NCI-H2081 treated with DMSO at 0.1 percent for 48 hours (cell line): ENCODE results near the gene CAPZB.

Experiments used
- DNase-seq: peaks from one replicate; lab custom pipeline; 2025; lab: John Stamatoyannopoulos, UW

The CAPZB gene

DNA sequence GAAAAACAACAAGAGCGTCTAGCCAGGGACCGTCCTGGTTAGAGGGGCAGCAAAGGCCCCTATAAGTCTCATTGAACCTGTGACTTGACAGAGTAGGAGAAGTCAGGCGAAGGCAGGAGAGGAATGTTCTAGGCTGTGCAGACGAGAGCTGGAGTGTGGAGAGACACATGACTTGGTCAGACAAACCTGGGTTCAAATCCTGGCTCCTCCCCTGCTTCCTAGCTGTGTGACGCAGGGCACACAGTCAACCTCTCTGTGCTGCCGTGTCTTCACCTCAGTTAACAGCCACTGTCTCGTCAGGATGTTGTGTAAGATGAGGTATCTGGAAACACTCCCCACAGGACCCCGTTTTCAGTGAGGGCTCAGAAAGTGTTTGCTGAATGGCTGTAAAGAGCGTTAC lies 157.6 kb downstream of the CAPZB start:
- no peak for DNase-seq

DNA sequence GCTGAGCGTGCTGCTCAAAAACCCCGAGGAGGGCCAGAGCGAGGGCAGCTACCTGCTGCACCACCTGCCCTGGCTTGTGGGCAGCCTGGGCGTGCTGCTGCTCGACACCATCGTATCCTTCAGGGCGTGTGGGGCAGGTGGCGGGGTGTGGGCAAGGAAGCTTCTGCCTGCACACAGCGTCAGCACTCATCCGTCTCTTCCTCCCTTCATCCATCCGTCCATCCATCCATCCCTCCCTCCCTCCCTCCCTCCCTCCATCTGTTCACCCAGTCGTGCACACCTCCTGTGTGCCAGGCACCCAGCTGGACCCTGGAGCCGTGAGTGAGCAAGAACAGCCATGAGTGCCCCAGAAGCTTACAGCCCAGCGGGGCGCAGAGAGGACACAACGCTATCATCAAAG lies 158.0 kb downstream of the CAPZB start:
- no peak for DNase-seq

DNA sequence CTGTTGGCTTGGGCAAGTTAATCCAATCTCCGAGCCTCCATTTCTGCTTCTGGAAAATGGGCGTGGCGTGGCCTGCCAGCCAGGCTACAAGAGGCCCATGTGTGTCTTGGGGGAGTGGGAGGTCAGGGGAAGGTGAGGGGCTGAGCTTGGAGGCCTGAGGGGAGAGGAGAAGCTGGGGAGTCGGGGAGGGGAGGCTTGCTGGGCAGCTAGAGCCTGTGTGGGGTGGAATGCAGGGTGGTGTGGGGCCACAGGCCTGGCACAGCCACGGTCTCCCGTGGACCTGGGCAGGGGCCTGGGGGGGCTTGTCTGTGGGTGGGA lies 158.6 kb downstream of the CAPZB start:
- no peak for DNase-seq

DNA sequence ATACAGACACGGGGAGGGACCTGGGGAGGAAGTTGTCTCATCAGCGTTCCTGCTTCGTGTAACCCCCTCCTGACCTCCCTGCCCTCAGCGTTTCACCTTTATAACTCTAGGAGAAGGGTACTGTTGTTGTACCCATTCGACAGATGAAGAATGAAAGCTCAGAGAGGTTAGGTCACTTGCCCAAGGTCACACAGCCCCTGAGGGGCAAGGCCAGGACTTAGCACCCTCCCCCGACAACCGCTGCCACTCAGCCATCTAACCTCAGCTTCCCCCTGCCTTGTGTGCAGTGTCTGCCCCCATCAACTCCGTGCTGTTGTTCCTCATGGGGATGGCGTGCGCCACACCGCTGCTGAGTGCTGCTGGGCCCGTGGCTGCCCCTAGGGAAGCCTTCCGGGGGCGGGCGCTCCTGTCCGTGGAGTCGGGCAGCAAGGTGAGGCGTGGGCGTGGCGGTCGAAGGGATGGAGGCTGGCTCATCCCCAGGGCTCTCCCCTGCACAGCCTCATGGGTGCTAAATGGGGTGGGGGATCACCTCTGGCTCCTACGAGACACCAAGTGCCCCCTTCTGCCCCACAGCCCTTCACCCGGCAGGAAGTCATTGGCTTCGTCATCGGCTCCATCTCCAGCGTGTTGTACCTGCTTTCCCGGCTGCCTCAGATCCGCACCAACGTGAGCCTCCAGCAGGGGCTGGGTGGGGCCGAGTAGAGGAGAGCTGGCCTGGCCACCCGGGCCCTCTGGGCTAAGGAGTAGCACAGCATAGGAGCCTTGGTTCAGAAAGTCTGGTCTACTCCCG lies 159.2 kb downstream of the CAPZB start:
- no peak for DNase-seq

DNA sequence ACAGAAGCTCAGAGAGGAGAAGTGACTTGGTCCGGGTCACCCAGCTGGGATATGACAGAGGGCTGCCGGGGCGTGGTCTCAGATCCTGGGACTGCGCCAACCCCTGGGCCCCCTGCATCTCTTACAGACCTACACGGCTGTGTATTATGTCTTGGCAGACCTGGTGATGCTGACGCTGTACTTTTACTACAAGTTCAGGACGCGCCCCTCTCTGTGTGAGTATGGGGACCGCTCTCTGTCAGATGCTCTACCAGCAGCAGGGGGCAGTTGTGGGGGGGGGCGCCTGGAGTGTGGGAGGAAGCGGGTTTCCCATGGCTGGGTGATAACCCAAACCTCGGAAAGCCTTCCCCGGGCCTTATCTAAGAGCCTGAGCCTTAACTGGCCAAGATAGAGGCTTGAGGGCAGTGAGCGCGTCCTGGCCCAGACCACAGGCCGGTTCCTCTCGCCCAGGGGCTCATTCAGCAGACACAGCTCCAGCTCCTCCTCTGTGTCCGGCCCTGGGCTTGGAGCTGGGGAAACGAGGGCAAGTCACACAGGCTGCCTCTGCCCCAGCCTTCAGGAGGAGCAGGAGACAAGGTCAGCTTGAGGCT lies 159.9 kb downstream of the CAPZB start:
- no peak for DNase-seq

DNA sequence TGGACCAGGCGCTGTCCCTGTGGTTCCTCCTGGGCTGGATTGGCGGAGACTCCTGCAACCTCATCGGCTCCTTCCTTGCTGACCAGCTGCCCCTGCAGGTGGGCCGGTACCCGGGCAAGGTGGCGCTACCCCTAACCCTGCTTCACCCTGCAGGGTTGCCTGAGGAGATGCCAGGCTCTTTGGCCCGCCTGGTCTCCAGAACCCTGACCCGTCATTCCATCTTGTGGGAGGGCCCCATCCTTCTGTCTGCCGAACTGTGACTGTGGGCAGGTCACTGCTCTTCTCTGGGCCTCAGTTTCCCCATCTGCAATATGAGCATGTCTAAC lies 160.7 kb downstream of the CAPZB start:
- no peak for DNase-seq

DNA sequence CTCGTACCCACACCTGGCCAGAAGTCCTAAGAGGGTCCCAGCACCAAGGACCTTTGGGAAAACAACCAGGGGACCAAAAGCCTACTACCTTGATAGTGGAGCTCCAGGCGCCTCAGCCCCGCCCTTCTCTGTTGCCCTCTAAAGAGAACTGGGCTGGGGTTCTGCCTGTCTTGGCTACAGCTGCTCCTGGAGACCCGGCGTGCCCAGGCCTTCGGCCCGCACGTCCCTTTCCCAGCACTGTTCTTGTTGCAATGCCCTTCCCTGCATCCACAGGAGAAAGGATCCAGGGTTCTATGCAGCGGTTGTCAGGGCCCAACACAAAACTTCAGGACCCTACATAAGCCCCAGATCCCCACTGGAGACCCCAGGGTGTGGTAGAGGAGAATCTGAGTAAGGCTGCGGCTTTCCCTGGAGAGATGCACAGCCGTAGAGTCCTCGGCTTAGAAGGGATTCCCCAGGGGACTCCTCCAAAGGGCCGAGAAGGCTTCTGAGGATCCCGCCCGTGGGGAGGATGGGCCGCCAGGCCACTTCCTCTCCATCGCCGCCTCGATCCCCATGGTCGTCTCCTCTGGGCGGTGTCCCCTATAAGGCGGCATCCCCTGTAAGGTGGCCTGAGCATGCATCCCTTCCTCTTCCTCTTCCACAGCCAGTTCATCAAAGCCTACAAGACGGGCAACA lies 161.2 kb downstream of the CAPZB start:
- DNase-seq, result no peak

DNA sequence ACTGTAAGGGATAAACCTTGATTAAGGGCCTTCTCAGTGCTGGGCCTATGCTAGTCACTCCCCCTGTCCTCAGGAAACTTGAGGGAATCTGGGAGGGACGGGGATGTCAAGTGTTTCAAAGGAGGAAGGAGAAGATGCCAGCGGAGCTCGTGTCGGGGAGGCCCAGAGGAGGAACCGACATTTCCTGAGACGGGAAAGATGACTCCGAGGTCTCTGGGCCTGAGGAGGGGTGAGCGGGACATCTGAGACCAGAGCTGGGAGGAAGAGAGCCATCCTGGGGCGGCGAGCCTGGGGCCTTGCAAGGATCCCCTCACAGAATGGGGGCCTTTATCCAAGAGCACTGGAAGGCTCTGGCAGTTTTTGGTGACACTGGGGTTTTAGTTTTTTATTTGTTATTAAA lies 162.9 kb downstream of the CAPZB start:
- no peak for DNase-seq

DNA sequence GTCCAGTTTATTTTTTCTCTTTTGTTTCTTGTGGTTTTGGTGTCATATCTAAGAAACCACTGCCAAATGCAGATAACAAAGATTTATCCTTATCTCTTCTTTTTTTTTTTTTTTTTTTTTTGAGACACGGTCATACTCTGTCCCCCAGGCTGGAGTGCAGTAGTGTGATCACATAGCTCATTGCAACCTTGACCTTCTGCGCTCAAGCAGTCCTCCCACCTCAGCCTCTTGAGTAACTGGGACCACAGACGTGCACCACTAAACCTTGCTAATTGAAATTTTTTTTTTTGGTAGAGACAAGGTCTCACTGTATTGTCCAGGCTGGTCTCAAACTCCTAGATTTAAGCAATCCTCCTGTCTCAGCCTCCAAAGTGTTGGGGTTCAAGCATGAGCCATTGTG lies 164.3 kb downstream of the CAPZB start:
- no peak for DNase-seq

DNA sequence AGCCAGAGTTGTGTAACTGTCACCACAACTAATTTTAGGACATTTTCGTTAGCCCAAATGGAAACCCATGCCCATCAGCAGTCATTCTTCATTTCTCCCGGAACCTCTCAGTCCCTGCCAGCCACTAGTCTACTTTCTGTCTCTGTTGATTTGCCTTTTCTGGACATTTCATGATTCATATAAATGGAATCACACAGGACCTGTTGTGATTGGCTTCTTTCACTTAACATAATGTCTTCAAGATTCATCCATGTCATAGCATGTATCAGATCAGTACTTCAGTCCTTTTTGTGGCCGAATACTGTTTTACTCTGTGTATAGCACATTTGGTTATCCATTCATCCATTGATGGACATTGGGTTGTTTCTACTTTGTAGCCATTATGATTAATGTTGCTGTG lies 166.1 kb downstream of the CAPZB start:
- DNase-seq, result no peak

DNA sequence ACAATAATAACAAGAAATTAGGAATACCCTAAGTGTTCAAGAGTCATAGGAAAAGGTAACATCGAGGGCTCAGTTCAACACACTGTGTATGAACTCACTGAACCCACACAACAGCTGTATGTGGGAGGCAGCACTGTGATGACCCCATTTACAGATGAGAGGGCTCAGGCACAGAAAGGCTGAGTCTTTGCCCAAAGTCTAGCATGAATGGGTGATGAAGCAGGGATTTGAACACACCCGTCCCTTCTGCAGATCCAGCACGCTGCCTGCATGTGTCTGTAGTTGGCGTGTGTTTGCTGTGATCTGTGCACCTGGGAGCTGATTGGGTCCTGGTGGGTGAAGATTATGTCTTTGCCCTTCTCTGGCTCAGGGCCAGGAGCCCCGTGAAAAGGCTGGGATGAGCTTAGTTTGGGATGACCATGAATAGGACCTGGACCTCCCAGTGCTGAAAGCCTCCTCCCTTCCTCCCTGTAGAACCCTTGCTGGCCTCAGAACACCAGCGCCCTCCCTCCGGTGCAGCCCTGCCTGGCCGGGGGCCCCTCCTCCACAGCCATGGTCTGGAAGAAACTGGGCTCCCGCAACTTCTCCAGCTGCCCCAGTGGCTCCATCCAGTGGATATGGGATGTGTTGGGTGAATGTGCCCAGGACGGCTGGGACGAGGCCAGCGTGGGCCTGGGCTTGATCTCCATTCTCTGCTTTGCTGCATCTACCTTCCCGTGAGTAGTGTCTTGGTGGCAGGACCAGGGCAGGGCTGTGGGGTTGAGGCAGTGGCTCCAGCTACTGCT lies 168.0 kb downstream of the CAPZB start:
- no peak for DNase-seq

DNA sequence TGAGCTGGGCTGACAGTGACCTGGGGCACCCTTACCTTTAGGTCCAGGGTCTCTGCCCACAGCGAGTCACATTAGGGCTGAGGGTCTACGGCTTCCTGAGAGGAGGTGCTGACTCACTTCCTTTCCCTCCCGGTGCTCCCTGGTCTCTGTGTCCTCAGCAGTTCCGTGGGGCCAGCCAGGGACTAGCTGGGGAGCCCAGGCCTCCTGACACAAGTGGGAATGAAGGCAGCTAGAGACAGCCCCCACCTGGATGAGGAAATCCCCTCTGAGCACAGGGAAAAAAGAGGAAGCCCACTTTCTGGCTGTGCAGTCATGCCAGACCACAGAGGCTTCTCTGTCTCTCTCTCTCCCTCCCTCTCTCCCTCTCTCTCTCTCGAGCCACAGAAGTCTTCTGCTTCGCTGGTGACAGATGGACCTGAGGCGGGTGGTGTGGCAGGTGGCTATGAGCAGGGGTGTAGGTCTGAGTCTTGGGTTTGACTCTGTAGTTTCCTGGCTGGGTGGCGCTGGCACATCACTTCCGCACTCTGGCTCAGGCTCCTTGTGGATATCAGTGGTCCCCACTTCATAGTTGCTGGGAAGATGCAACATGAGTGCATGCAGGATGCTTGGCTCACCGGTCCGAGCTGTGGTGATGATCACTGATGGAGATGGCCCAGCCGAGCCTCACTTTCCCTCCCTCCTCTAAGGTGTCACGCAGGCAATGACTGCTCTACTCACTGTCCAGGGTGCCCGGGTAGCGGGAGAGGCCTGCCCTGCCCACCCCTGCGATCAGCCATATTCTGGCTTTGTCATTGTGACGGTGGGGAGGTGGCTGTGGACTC lies 169.8 kb downstream of the CAPZB start:
- DNase-seq, result no peak

DNA sequence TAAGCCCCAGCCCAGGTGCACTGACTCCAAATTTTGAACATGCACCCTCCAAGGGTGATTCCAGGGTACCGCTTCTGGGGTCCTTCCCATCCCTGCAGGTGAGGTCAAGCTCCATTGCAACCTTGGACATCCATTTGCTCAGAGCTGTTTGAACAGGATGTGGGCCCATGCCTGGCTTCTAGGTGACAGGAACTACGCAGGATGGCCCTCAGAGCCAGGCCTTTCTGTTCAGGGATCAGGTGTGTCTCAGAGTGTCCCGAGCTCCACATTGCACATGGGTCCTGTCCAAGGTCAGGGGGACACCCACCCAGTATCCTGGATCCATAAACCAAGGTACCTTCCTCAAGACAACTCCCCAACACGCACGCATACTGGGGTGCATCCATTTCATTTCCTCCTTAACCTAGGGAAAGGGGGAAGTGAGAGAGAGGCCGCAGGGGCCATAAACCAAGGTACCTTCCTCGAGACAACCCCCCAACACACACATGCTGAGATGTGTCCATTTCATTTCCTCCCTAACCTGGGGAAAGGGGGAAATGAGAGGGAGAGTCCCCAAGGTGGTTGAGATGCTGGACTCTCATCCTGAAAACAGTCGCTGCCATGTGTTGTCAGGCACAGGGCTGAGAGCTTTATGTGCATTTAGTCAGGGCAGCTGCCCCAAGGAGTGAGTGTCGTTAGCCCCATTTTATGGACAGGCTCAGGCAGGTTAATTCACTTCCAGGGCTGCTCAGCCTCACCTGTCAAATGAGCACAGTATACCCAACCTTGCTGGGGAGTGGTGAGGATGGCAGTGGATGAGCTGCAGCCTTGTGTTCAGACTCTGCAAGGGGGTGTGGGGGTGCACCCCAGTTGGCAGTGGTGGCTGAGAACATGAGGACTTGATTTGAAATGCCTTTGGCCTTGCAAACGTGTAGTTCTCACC lies 171.1 kb downstream of the CAPZB start:
- no peak for DNase-seq

DNA sequence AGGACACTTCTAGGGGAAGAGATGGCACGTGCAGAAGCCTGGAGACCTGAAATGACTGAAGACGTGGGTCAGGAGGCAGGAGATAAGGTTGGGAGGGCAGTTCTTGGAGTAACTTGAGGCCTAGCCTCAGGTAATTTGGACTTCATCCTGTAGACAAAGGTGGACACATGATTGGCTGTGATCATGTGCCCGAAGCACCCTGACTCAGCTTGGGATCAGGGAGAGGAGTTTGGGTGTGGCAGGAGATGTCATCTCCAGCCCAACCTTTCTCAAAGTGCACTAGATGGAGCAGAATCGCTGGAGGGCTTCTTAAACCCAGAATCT lies 171.7 kb downstream of the CAPZB start:
- no peak for DNase-seq

DNA sequence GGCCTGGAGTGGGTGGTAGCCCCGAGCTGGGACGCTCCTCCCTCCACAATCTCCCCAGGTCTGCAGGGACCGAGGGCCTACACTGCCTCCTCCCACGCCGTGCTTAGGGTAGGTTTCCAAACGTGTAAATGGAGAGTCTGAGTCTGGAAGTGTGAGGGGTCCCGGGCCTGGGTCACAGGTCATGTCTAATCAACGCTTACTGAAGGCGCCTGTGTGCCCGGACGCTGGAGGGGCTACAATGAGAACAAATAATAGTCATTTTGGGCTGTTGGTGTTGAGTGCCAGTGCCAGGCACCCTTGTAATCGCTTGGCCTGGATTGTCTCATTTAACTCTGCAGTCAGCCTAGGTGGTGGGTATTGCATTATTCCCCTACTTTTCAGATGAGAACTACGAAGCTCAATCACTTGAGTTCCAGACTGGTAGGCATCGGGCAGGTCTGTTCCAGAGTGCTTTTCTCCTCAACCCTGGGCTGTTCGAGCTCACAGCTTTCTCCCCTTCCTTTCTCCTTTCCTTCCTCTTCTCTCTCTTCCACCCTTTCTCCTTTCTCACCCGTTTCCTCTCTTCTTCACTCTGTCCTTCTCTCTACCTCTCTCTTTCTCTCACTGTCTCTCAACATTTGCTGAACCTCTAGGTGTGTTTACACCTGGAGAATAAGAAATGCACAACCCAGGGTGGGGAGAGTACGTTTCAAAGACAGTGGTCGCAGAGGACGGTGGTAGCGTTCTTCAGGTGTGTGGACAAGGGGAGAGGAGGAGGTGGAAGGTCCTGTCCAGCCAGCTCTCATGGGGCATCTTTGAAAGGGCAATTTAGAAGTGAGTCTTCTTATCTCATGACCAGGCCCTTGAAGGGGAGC lies 172.3 kb downstream of the CAPZB start:
- no peak for DNase-seq

DNA sequence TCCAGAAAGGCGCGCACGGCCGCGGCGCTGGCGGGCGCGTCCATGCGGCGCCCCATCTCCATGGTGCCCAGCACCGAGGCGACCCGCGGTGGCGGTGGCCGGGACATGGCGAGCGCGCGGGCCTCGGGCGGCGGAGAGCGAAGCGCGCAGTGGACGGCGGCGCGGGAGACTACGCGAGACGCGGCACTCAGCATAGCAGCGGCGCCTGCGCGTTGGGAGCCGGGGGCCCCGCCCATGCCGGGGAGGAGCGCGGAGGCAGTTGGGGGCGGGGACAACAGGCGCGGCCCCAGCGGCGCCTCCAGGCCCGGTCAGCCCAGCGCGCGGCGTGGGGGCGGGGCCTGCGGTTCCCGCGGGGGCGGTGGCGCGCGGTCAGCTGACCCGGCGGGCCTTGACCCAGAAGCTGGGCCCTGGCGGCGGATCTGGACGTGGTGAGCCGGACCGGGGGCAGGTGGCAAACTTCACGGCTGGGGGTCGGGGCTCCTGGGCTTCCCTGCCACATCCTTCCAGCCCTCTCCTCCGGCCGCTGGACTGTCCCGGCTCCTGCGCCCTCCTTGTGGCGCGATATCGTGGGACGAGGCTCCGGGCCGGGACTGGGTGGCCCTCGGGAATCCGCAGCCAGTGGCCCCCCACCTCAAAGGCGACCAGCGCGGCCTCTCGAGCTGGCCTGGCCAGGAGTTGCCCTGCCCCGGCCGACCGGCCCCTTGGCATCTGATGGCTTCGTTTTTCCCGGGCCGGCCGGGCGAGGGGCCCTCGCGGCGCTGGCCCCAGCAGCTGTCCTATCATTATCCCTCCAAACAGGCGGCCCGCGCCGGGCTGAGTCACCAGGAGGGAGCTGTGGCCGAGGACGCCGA lies 173.2 kb downstream of the CAPZB start, which contains the start of the genes AKR7A2 and SLC66A1:
Gene AKR7A2 (minus strand): TSS at position 214 of the 851 bp plus-strand sequence. CDS start 20 bp downstream, at position 194.
Gene SLC66A1 (plus strand): TSS at position 396 of the 851 bp plus-strand sequence. CDS start 5,352 bp downstream, outside the sequence.
- peak; percentile 12 for DNase-seq

DNA sequence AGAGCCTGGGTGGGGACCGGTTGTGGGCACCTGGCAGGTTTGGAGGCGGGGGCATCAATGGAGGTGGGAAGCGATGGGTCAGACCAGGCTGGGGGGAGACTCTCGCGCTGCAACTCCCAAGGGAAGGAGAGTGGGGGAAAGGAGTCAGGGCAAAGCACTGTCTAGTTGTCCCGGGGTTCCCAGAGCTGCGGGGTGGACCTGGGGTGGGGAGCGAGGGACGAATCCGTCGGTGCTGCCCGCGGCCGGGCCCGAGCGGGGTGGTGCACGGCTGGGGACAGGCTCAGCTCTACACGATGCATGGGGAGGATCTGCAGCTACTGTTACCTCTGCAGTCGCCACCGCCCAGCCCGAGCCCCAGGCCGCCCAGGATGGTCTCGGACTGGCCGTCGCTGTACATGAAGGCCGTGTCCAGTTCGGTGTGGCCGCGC lies 173.8 kb downstream of the CAPZB start:
- no peak for DNase-seq

DNA sequence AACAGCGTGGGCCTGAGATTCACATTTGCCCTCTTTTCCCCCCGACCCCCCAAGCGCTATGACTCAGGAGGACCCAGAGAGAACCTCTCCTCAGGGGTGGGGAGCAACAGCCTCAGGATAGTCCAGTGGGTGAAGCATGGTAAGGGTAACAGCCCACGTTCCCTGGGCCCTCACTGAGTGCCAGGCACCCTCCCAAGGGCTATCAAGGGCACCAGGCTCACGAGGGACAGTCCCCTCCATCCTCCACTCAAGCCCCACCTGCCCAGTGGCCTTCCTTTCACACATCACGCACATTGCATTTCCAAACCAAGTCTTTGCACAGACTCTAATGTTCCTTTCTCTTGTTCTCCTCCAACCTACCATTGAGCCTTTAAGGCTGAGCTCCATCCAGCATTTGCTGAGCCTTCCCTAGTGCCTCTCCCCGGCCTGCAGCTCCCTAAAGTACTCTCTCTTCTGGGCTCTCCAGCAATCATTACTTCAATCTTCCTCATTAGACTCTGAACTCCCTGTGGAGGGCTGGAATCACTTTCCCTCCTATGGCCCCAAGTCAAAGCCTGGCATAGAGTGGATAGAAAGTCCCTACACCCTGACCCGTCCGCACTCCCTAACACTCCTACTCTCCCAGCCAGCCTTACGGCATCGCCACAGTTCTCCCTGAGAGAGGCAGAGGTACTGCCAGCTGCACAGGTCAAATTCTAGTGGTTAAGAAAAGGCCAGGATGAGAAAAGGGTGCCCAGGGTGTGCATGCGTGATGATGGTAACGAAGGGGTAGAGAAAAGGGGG lies 174.4 kb downstream of the CAPZB start:
- DNase-seq, result no peak
